Measurements from ENCODE around the gene RPS28.

DNA sequence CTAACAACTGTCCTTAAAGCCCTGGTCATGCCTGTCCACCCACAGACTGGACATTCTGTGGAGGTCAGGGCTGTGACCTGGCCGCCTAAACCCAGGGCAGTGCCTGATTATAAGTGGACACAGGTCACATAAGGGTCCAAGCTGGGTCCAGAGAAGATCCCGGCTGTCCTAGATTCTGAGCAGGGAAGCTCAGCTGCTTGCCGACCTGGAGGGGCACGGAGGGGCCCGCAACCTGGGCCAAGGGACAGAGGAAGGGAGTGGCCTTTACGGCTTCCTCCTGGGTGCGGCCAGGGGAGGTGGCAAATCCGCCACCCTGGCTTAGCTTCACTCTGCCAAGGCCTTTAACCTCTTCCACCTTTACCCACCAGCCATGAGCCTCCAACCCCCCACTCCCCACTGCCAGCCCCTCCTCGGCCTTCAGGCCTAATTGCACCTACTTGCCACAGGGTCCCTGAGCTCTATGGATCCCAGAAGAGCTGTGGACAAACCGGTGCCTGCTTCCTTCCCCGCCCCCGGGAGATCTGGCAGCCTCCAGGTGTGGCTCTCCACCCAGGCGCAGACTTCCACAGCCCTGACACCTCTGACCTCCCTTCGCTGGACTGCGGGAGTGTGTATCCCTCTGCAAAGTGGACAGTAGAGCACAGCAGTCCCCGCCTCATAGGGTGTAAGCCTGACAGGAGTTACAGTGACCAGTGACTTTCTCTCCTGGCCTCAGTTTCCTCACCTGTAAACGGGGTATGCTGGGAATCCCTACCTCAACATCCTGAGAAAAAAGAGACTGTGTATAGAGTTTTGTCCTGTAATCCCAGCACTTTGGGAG lies 14.9 kb upstream of the RPS28 start:
- TF ChIP-seq EZH2phosphoT487 (IDR thresholded peaks at IDR 0.05; ENCODE audit: low read depth, severe bottlenecking, unreplicated experiment): no peak
- TF ChIP-seq, protein P1, sequence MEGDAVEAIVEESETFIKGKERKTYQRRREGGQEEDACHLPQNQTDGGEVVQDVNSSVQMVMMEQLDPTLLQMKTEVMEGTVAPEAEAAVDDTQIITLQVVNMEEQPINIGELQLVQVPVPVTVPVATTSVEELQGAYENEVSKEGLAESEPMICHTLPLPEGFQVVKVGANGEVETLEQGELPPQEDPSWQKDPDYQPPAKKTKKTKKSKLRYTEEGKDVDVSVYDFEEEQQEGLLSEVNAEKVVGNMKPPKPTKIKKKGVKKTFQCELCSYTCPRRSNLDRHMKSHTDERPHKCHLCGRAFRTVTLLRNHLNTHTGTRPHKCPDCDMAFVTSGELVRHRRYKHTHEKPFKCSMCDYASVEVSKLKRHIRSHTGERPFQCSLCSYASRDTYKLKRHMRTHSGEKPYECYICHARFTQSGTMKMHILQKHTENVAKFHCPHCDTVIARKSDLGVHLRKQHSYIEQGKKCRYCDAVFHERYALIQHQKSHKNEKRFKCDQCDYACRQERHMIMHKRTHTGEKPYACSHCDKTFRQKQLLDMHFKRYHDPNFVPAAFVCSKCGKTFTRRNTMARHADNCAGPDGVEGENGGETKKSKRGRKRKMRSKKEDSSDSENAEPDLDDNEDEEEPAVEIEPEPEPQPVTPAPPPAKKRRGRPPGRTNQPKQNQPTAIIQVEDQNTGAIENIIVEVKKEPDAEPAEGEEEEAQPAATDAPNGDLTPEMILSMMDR (IDR thresholded peaks at IDR 0.05; ENCODE audit: poor library complexity): no peak

Measured in hepatocyte (in vitro differentiated cells).